HG03280 (cell line): ENCODE data around the gene PYURF.

Experiments
- ATAC-seq: cut with Tn5 transposase; IDR thresholded peaks from one replicate; pipeline ENCODE4 v1.9.1; 2021; ENCODE audit warnings: mild to moderate bottlenecking, moderate library complexity; ENCODE audit not compliant: unreplicated experiment

Gene PYURF

DNA sequence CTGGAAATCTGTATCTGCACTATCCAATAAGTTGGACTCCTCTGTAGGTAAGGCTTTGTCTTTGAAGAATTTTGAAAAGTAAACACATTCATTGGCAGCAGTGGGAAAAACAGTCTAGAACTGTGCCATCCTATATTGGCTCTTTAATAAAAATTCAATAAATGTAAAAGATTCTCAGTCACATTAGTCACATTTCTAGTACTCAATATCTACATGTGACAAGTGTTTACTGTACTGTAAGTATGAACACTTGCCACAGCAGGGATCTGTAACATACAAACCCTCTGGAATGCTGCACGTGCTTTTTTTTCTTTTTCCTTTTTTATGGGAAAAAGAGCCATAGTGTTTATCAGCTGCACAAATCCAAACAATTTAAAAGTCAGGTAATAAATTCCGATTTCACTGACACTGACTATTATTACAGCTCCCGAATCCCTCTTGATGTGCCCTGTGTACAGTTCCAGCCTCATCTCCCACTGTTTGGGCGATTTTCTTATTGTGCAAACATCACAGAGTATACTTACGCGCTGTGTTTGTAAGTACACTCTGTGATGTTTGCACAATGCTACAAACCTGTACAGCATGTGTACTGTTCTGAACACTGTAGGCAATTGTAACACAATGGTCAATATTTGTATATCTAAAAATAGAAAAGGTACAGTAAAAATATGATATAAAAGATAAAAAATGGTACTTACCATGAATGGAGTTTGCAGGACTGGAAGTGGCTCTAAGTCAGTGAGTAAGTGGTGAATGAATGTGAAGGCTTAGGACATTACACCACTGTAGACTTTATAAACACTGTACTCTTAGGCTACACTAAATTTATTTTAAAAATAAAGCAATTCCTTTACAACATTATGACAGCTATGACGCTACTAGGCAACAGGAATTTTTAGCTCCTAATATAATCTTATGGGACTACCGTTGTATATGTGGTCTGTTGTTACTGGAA is 8.7 kb downstream of the PYURF start:
- no peak for ATAC-seq

DNA sequence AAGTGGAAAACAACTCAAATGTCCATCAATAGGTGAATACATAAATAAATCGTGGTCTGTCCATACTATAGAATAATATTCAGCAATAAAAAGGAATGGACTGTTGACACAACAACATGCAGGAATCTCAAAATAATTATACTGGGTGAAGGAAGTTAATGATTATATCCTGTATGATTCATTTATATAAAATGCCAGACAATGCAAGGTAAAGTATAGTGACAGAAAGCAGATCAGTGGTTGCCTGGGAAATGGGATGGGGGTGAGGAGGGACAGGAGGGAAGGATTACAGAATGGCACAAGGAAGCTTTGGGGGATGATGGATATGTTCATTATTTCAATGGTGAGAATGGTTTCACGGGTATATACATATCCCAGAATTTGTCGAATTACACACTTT is 12.3 kb downstream of the PYURF start:
- no peak for ATAC-seq

DNA sequence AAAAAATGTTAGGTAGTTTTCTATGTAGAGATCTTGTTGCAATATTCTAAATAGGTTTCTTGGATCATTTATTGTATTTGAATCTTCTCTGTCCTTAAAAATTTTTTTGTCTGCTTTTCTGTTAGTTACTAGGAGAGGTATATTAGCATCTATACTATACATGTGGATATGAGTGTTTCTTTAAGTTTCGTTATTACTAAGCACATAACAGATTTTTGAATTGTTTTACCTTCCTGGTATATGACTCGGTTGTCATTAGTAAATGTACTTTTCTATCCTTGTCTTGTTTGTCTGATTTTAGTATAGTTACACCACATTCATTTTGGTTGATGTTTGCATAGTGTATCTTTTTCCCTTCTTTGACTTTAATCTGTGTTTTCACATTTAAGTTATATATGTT is 20.2 kb downstream of the PYURF start:
- ATAC-seq, result no peak

DNA sequence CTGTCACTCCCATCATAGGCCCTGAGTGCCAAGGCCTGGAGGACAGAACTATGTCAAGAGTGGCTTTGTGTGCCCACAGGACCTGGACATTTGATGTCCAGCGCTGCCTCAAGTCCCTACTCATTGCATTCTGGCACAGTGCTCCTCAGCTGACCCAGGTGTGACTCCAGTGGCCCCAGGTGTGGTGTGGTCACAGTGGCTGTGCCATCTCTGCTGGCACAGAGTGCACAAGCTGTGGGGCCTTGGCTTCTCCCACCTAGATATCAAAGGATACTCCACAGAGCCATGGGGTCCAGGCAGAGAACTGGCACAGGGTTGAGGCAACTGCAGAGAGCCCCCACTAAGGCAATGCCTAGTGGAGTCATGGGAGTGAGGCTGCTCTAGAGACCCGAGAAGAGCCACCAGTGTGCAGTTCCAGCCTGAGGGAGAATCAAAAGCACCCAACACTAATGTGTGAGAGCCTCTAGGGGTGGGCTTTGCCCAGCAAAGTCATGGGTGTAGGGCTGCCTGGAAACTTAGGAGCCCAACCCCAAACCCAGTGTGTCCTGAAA is 25.6 kb downstream of the PYURF start:
- ATAC-seq, result no peak

DNA sequence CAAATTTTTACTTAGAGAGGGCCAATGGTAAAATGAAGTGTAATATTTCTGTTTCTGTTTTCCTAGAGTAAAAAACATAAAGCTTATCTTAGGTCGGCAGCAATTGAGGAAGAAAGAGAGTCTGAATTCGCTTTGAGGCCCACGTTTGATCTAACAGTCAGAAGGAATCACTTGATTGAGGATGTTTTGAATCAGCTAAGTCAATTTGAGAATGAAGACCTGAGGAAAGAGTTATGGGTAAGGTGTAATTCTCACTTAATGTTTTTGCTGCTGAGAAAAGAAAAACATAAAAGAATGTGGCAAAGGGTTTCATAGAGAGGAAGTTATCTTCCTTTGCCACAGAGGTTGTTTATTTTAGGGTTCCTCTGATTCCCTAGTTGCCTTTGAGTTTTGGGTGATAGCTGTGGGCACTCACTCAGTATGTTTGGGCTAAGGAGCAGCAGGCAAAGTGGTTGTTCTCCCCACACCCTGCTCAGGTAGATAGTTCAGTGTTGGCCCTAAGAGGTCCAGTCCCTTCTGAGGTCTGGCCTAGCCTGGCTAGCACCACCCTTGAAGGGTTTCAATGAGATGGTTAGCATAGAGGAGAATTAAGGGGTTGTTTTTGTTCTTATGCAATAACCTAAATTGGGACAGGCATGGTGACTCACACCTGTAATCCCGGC is 34.3 kb downstream of the PYURF start:
- no peak for ATAC-seq

DNA sequence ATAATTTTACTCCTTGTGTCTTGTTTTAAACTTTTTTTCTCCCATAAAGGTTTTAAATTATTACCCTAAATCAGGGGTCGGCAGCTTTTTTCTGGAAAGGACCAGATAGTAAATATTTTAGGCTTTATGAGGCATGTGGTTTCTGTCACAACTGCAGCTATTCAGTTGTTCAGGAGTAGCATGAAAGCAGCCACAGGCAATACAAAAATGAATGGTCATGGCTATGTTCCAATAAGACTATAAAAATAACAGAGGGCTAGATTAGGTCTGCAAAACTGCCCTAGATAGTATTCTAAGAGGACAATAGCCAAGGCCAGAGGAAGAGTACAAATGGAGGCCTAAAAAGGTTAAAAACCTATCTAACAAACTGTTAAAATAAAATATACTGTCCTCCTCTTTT is 42.0 kb downstream of the PYURF start:
- no peak for ATAC-seq

DNA sequence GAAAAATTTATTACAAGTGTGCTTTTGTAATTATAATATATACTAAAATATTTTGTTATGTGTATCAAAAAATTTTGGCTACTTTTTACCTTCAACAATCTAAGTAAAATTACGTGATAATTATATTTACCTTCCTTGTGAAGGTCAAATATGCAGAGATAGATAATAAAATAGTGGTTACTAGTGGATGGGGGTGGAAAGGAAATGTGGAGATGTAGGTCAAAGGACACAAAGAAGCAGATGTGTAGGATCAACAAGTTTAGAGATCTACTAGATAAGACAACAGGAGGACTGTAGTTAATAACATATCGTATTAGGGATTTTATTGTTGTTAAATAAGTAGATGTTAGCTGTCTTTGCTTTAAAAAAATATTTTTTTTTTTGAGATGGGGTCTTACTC is 45.3 kb downstream of the PYURF start:
- no peak for ATAC-seq

DNA sequence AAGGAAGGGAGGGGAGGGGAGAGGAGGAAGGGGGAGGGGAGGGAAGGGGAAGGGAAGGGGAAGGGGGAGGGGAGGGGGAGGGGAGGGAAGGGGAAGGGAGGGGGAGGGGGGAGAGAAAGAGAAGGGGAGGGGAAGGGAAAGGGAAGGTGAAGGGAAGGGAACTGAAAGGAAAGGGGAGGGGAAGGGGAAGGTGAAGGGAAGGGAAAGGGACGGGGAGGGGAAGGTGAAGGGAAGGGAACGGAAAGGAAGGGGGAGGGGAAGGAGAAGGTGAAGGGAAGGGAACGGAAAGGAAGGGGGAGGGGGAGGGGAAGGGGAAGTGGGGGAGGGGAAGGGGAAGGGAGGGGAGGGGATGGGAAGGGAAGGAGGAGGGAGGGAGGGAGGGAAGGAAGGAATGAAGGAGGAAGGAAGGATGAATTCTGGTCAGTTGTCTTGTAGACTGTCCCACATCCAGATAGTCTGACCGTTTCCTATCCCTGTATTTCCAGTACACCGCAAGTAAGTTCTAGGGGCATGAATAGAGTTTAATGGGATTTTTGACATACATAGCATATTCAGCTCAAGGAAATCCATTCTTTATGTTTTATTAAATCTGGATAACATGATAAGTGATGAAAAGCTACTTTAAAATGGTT is 46.2 kb downstream of the PYURF start:
- no peak for ATAC-seq
